ENCODE measurements around the gene ROMO1. TPM values are rescaled to one million over a fixed set of nuclear protein-coding genes. Genes with fewer than 3 reads are reported as not detected.

The ROMO1 gene
- total RNA-seq, 4 donors from 2014 or later = 69.3 to 492 (median 171) TPM

DNA sequence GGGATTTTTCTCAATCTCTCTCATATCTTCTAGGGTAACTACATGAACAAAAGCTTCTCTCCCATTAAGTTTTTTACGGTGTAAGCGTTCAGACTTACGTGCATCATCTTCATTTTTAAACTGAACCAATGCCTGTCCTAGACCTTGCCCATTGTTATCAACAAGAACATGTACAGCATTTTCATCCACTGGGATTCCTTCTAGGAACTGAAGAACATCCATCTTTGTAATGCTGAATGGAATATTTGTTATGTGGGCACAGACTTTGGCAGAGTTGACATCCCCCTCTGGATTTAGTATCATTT, 45.8 kb upstream of the ROMO1 start:
- Histone ChIP-seq H3K27me3 (no peaks in the 10 kb centered on the region), H3K9me3 (no peaks in the 10 kb centered on the region), H3K27ac (no peak overlapping the region), H3K4me3 (no peak overlapping the region), H3K4me1 (peaks cover 0 to 9% of the 10 kb centered on the region in 2 donors), H3K36me3 (no peaks in the 10 kb centered on the region)
- TF ChIP-seq POLR2A (IDR thresholded peaks at IDR 0.05) = no peak
- TF ChIP-seq, protein P1, sequence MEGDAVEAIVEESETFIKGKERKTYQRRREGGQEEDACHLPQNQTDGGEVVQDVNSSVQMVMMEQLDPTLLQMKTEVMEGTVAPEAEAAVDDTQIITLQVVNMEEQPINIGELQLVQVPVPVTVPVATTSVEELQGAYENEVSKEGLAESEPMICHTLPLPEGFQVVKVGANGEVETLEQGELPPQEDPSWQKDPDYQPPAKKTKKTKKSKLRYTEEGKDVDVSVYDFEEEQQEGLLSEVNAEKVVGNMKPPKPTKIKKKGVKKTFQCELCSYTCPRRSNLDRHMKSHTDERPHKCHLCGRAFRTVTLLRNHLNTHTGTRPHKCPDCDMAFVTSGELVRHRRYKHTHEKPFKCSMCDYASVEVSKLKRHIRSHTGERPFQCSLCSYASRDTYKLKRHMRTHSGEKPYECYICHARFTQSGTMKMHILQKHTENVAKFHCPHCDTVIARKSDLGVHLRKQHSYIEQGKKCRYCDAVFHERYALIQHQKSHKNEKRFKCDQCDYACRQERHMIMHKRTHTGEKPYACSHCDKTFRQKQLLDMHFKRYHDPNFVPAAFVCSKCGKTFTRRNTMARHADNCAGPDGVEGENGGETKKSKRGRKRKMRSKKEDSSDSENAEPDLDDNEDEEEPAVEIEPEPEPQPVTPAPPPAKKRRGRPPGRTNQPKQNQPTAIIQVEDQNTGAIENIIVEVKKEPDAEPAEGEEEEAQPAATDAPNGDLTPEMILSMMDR (IDR thresholded peaks at IDR 0.05) = no peak
- intact Hi-C loops (cut with DNase I; ENCODE audit: low total_unique reads) = no loop called here
- no peak for DNase-seq

DNA sequence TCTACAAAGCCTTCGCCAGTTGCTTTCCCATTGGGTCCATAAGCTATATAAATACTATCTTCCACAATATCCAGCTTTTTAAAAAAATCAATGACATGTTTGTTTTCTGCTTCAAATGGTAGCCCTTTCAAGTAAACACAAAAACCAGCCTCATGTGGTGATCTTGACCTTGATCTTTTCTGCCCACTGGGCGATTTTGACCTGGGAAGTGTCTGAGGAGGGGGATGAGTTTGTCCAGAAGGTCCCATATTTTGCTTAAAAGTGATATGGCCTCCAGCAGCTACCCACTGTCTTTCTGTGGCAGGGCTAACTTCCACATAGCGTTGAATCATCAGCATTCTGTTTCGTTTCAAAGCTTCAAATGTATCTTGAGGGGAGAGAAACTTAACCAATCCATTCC, 45.3 kb upstream of the ROMO1 start:
- no peak for DNase-seq
- Histone ChIP-seq H3K4me1 (peaks cover 0 to 9% of the 10 kb centered on the region in 2 donors), H3K27me3 (no peaks in the 10 kb centered on the region), H3K9me3 (no peaks in the 10 kb centered on the region), H3K27ac (no peak overlapping the region), H3K4me3 (no peak overlapping the region), H3K36me3 (no peaks in the 10 kb centered on the region)
- intact Hi-C loops (cut with DNase I; ENCODE audit: low total_unique reads) = no loop called here
- TF ChIP-seq, protein P1 (IDR thresholded peaks at IDR 0.05) = no peak
- no peak for TF ChIP-seq POLR2A (IDR thresholded peaks at IDR 0.05)

DNA sequence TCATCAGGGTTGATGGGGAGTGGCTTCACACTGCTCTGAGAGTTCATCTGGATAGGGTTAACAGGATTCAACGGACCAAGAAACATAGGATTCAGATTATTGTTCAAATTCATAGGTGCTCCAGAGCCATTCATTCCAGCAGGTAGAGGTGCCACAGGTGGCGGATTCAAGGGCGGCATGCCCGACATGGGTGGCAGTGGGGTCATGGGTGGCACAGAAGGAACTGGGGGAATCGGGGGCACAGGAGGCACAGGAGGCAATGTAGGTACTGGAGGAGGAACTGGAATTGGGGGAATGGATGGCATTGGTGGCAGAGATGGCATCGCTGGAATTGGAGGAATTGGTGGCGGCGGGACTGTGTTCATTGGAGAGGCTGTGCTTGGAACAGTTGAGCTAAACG, 44.8 kb upstream of the ROMO1 start:
- peaks cover 0 to 9% of the 10 kb centered on the region in 2 donors for H3K4me1 ChIP-seq
- no peaks in the 10 kb centered on the region for H3K36me3 ChIP-seq
- H3K27me3 ChIP-seq = no peaks in the 10 kb centered on the region
- intact Hi-C loops (cut with DNase I; ENCODE audit: low total_unique reads) = no loop called here
- DNase-seq = no peak
- no peak overlapping the region for H3K4me3 ChIP-seq
- H3K9me3 ChIP-seq = no peaks in the 10 kb centered on the region
- no peak for TF ChIP-seq POLR2A (IDR thresholded peaks at IDR 0.05)
- TF ChIP-seq, protein P1 (IDR thresholded peaks at IDR 0.05) = no peak
- H3K27ac ChIP-seq = no peak overlapping the region

DNA sequence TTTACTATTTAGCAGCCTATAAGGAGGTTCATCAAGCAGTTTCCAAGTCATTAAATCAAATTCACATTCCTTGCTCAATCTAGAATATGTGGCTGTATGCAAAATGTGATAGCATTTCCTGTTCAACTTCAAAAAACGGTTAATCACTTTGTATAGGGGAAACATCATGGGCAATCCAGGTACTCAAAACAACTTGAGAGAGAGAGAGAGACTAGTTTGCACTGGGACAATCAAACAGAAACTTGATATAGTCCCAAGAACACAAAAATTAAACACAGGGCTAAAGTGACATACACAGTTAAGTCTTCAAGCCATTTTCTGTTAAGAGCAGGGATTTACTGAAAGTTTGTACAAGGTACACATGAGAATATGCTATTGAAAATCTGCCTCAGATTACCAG, 41.9 kb upstream of the ROMO1 start:
- TF ChIP-seq, protein P1 (IDR thresholded peaks at IDR 0.05) = no peak
- TF ChIP-seq POLR2A (IDR thresholded peaks at IDR 0.05) = no peak
- peaks cover 0 to 6% of the 10 kb centered on the region in 2 donors for H3K4me1 ChIP-seq
- intact Hi-C loops (cut with DNase I; ENCODE audit: low total_unique reads) = no loop called here

DNA sequence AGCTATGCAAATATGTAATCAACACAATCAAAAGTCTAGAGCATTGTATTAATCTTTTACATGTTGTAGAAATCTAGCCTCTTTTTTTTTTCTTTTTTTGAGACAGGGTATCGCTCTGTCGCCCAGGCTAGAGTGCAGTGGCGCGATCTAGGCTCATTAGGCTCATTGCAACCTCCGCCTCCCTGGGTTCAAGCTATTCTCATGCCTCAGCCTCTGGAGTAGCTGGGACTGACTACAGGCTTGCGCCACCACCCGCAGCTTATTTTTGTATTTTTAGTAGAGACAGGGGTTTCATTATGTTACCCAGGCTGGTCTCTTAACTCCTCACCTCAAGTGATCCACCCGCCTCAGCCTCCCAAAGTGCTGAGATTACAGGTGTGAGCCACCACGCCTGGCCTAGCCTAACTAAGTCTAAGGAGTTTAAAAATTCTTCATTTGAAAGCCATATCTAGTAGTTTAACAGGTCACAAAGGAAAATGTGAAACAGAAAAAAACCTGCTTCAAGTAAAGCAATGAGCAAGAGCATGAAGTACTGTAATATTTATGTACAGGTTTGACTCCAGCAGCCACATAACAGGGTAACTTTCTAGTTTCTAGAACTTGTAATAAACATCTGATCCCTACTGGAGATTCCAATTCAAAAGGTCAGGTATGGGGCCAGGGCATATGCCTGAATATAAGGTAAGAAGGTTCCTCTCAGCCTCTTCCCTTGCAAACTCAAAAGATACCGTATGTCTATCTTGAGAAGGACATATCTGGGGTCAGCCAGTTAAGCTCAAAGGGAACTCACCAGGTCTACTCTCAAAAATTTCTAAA, 38.9 kb upstream of the ROMO1 start:
- H3K9me3 ChIP-seq = no peaks in the 10 kb centered on the region
- no peaks in the 10 kb centered on the region for H3K27me3 ChIP-seq
- no peak for DNase-seq
- no peaks in the 10 kb centered on the region for H3K36me3 ChIP-seq
- peaks cover 0 to 6% of the 10 kb centered on the region in 2 donors for H3K4me1 ChIP-seq
- intact Hi-C loops (cut with DNase I; ENCODE audit: low total_unique reads) = no loop called here
- TF ChIP-seq POLR2A (IDR thresholded peaks at IDR 0.05) = no peak
- TF ChIP-seq, protein P1 (IDR thresholded peaks at IDR 0.05) = no peak
- H3K27ac ChIP-seq = no peak overlapping the region
- no peak overlapping the region for H3K4me3 ChIP-seq

More for the DNA sequence above, 41.9 kb upstream of the ROMO1 start:
- no peaks in the 10 kb centered on the region for H3K27me3 ChIP-seq
- no peak overlapping the region for H3K27ac ChIP-seq
- no peak overlapping the region for H3K4me3 ChIP-seq
- no peaks in the 10 kb centered on the region for H3K36me3 ChIP-seq
- no peak for DNase-seq
- no peaks in the 10 kb centered on the region for H3K9me3 ChIP-seq
